GM12878 (cell line): ENCODE measurements around the gene BNIP5. TPM values are rescaled to one million over a fixed set of nuclear protein-coding genes. Genes with fewer than 3 reads are reported as not detected.

Experiments
- ATAC-seq: fragments of 200-7000 bp; cut with Tn5 transposase; 3 replicates; pipeline ENCODE4 v1.9.1; 2020; ENCODE audit warnings: mild to moderate bottlenecking, moderate library complexity
- BruUV-seq: library from RNA; stranded (reverse); fragments of 400-500 nt; replicated peaks from 2 replicates; lab custom pipeline; 2021; lab: Mats Ljungman, UMichigan
- CTCF ChIA-PET: fragments of 300-600 bp; sonication (Branson Sonifier 250); formaldehyde crosslinking; extraction: SDS; loops from one replicate; lab custom pipeline; 2021; ENCODE audit warnings: inconsistent platforms; lab: Yijun Ruan, JAX
- POLR2A ChIA-PET: fragments of 350-600 bp; formaldehyde crosslinking; extraction: SDS; loops from one replicate; lab custom pipeline; 2021; ENCODE audit warnings: inconsistent platforms; lab: Charles Lee
- RAD21 ChIA-PET: fragments of 300-600 bp; sonication (Branson Sonifier 250); formaldehyde crosslinking; loops from one replicate; lab custom pipeline; 2023; ENCODE audit warnings: antibody characterized with exemption; ENCODE audit not compliant: unreplicated experiment; lab: Charles Lee
- SMC1A ChIA-PET: fragments of 300-600 bp; sonication (Branson Sonifier 250); formaldehyde crosslinking; loops from one replicate; lab custom pipeline; 2023; ENCODE audit not compliant: unreplicated experiment, uncharacterized antibody; lab: Charles Lee
- DNase-seq: peaks from one replicate; pipeline ENCODE4 v3.0.0-alpha.2; 2011; ENCODE audit warnings: low read depth, low spot score
- FAIRE-seq: peaks from 3 replicates; lab custom pipeline; 2011; peaks lifted over from hg19 to GRCh38; lab: Jason Lieb, UNC
- H2AFZ ChIP-seq: 2 replicates; pipeline ENCODE4 v1.6.0; 2011; ENCODE audit warnings: low read depth, low read length, control low read depth; ENCODE audit not compliant: control insufficient read depth
- H3K27ac ChIP-seq: 2 replicates; pipeline ENCODE4 v1.5.1; 2011; ENCODE audit warnings: control low read depth; ENCODE audit not compliant: control insufficient read depth, insufficient read depth
- H3K27me3 ChIP-seq, 2 experiments: replicated peaks in 1 of 2; 2 replicates each; pipeline versions ENCODE4 v1.6.0 to v1.6.1; 2011; ENCODE audit warnings: low read length in 1 of 2; ENCODE audit not compliant: control insufficient read depth in 2 of 2, insufficient read depth in 2 of 2
- H3K36me3 ChIP-seq, 2 experiments: 2 replicates each; pipeline ENCODE4 v1.5.1; 2011; ENCODE audit warnings: low read length in 1 of 2; ENCODE audit not compliant: control insufficient read depth in 2 of 2, insufficient read depth in 2 of 2
- H3K4me1 ChIP-seq: 2 replicates; pipeline ENCODE4 v1.6.1; 2011; ENCODE audit warnings: mild to moderate bottlenecking, low read length, moderate library complexity, mixed read lengths; ENCODE audit not compliant: control insufficient read depth, insufficient read depth
- H3K4me2 ChIP-seq: 2 replicates; pipeline ENCODE4 v1.6.0; 2011; ENCODE audit warnings: control low read depth; ENCODE audit not compliant: control insufficient read depth, insufficient read depth
- H3K4me3 ChIP-seq: fragments of 200-600 bp; sonication (generic); 2 replicates; pipeline ENCODE4 v1.5.1; 2016
- H3K79me2 ChIP-seq: 2 replicates; pipeline ENCODE4 v1.6.0; 2011; ENCODE audit warnings: low read length; ENCODE audit not compliant: control insufficient read depth, insufficient read depth
- H3K9ac ChIP-seq: 2 replicates; pipeline ENCODE4 v1.8.0; 2011; ENCODE audit warnings: low read length, control low read depth, mixed read lengths; ENCODE audit not compliant: control insufficient read depth, insufficient read depth
- H3K9me3 ChIP-seq: replicated peaks from 3 replicates; pipeline ENCODE4 v1.5.1; 2011; ENCODE audit warnings: mild to moderate bottlenecking, low read length; ENCODE audit not compliant: control insufficient read depth, insufficient read depth
- H4K20me1 ChIP-seq: 2 replicates; pipeline ENCODE4 v1.6.0; 2011; ENCODE audit not compliant: control insufficient read depth, insufficient read depth
- ASH2L ChIP-seq: fragments of 300-600, 200-600 bp; sonication (generic); IDR thresholded peaks from 2 replicates; pipeline ENCODE4 v1.6.1; 2017; ENCODE audit warnings: low read depth, mild to moderate bottlenecking, borderline replicate concordance
- BACH1 ChIP-seq: fragments of 450-650 bp; IDR thresholded peaks from 2 replicates; pipeline ENCODE4 v1.6.1; 2017; ENCODE audit warnings: mild to moderate bottlenecking, borderline replicate concordance
- ETV6 ChIP-seq, 2 experiments: fragments of 450-650 bp in 1 of 2; IDR thresholded peaks in 1 of 2; conservative IDR thresholded peaks in 1 of 2; 2 replicates each; pipeline ENCODE4 v1.6.1; 2014; ENCODE audit warnings: antibody characterized with exemption in 1 of 2, borderline replicate concordance in 1 of 2, low read depth in 1 of 2, mild to moderate bottlenecking in 1 of 2, moderate library complexity in 1 of 2
- NBN ChIP-seq: fragments of 450-650 bp; IDR thresholded peaks from 2 replicates; pipeline ENCODE4 v1.6.1; 2016
- RB1 ChIP-seq: fragments of 450-650 bp; formaldehyde crosslinking; IDR thresholded peaks from 2 replicates; pipeline ENCODE4 v1.6.1; 2017; ENCODE audit warnings: mild to moderate bottlenecking, borderline replicate concordance
- RFX5 ChIP-seq: IDR thresholded peaks from 2 replicates; pipeline ENCODE4 v1.6.1; 2011; ENCODE audit warnings: low read depth, low read length, improper control_type of control experiment
- TBL1XR1 ChIP-seq: IDR thresholded peaks from 2 replicates; pipeline ENCODE4 v1.6.1; 2012; ENCODE audit warnings: low read depth, low read length, improper control_type of control experiment
- TCF3 ChIP-seq: IDR thresholded peaks from 2 replicates; pipeline ENCODE4 v1.6.1; 2012; ENCODE audit warnings: low read depth, mild to moderate bottlenecking, low read length, borderline replicate concordance; ENCODE audit not compliant: insufficient read depth
- WGBS: methylation state at CpG from one replicate; pipeline ENCODE4 v1.1.6; 2016; ENCODE audit warnings: low lambda C conversion rate; ENCODE audit not compliant: insufficient replicate concordance, insufficient coverage; ENCODE audit errors: missing lambda C conversion rate; 5-methylcytosine and 5-hydroxymethylcytosine counted together
- in situ Hi-C: fragments of 300-500 bp; cut with MboI; formaldehyde crosslinking; loops from 9 replicates; pipeline ENCODE4 v1.14.3; 2018; ENCODE audit warnings: mixed read lengths
- intact Hi-C: fragments of 100-400 bp; cut with micrococcal nuclease; formaldehyde crosslinking; loops from one replicate; pipeline ENCODE4 v1.14.2; 2022; ENCODE audit not compliant: unreplicated experiment
- polyA plus RNA-seq, 11 experiments: library from polyadenylated mRNA; depleted of rRNA in 4 of 11; unstranded in 6 of 11; stranded (reverse) in 5 of 11; fragments of >200 nt; fragmentation: Nextera tagmentation in 4 of 11; fragmentation: Illumina TruSeq in 1 of 11; extraction: Ambion mirVana in 4 of 11; extraction: Trizol in 1 of 11; gene quantifications; 1 replicate in 1 of 11; 2 replicates in 10 of 11; pipeline versions ENCODE4 v1.2.1 to v1.2.3, GENCODE V29; 2011 to 2016; ENCODE audit warnings: inconsistent platforms in 2 of 11, missing spikeins in 2 of 11, low read depth in 1 of 11
- total RNA-seq, 4 experiments: library from RNA; depleted of rRNA in 3 of 4; stranded (reverse); fragments of >200 nt in 3 of 4; fragmentation: Illumina TruSeq in 1 of 4; extraction: Trizol in 1 of 4; gene quantifications; 2 replicates each; pipeline versions ENCODE4 v1.2.1 to v1.2.3, GENCODE V29; 2013 to 2021

The BNIP5 gene
- total and polyA plus RNA-seq, 10 of the 15 experiments (the other 5 are each of a cell fraction or from before 2014, with no cell fraction given): 0.02 to 0.68 (median 0.05) TPM; not detected in 2

DNA sequence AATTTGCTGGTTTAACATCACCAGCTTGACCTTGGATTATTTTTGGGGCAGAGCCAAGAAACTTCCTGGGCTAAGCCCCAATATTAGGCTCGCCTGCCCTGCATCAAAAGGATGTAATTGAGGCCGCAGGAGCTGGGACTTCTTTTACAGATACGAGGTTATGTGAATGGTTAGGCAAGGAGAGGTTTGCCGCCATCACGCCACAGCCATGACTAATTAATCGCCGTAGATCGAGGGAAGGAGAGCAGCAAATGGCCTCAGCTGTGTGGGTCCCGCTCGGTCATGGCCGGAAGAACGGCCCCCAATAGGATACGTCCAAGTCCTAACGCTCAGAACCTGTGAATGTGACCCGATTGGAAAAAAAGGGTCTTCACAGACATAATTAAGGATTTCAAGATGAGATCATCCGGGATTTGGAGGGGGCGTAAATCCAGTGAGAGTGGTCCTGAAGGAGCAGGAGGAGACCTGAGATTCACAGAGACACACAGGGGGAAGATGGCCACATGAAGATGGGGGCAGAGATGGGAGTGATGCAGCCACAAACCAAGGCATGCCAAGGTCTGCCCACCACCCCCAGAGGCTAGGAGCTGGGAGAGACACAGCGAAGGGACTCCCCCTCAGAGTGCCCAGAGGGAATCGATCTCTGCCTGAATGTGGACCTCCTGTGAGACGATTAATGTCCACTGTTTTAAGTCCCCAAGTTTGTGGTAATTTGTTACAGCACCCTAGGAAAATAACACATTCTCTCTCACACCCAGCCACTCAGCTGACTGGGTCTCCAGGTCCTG lies 10.0 kb upstream of the BNIP5 start:
- intact Hi-C loops (no loop called here), in situ Hi-C loops (no loop called here)
- no peaks in the 10 kb centered on the region for H3K36me3 ChIP-seq
- no peaks in the 10 kb centered on the region for H3K79me2 ChIP-seq
- no TSS peak for BruUV-seq
- no peak overlapping the region for H2AFZ ChIP-seq
- no peak for TF ChIP-seq ASH2L
- TF ChIP-seq BACH1: no peak
- TF ChIP-seq NBN: no peak
- no peak for TF ChIP-seq RFX5
- no peak for TF ChIP-seq ETV6 (conservative IDR thresholded peaks at IDR 0.05 in 1 of 2, IDR thresholded peaks at IDR 0.05 in 1 of 2; ENCODE audit: borderline replicate concordance in 1 of 2, low read depth in 1 of 2)
- no peak for TF ChIP-seq TBL1XR1
- TF ChIP-seq TCF3: no peak
- no peak for TF ChIP-seq RB1
- ChIA-PET SMC1A (interaction anchor here (1.6 to 13.7 kb wide), 3 partner anchors 10 to 13 kb away, joined by 5 to 386 read pairs (median 33); no protein-coding TSS in a partner anchor), POLR2A (interaction anchor here (1.4 to 2.0 kb wide), 3 partner anchors 9 to 14 kb away, joined by 3 to 6 read pairs (median 5); partner anchors contain the start of gene BNIP5), RAD21 (interaction anchor here (0.6 to 1.1 kb wide), 2 partner anchors 12 to 42 kb away, joined by 3 to 4 read pairs; no protein-coding TSS in a partner anchor), CTCF (interaction anchor here (1.2 to 19.9 kb wide), 2 partner anchors 10 to 20 kb away, joined by 3 to 483 read pairs; no protein-coding TSS in a partner anchor)
- H3K4me2 ChIP-seq: no peak overlapping the region
- FAIRE-seq (no peak), DNase-seq (no peak), ATAC-seq (no peak)
- H3K4me1 ChIP-seq: peaks cover 2% of the 10 kb centered on the region
- no peak overlapping the region for H3K4me3 ChIP-seq
- H3K9ac ChIP-seq: no peak overlapping the region
- H3K27me3 ChIP-seq: no peaks in the 10 kb centered on the region
- H4K20me1 ChIP-seq: no peaks in the 10 kb centered on the region
- H3K27ac ChIP-seq: no peak overlapping the region
- 71% methylated on average over 20 of the region's 20 CpGs for WGBS
- H3K9me3 ChIP-seq: no peaks in the 10 kb centered on the region
